A673 (cell line): ENCODE data around the gene PNLIPRP1. TPM values are rescaled to one million over a fixed set of nuclear protein-coding genes. Genes with fewer than 3 reads are reported as not detected.

ENCODE experiments used
- BruUV-seq: library from RNA; stranded (reverse); fragments of 400-500 nt; replicated peaks from 2 replicates; lab custom pipeline; 2021; lab: Mats Ljungman, UMichigan
- CTCF ChIA-PET: fragments of 300-600 bp; sonication (Branson Sonifier 250); formaldehyde crosslinking; loops from one replicate; lab custom pipeline; 2022; ENCODE audit warnings: antibody characterized with exemption; lab: Charles Lee
- POLR2A ChIA-PET: fragments of 300-600 bp; sonication (Branson Sonifier 250); formaldehyde crosslinking; loops from one replicate; lab custom pipeline; 2022; ENCODE audit warnings: antibody characterized with exemption; ENCODE audit not compliant: low non-redundant PET; lab: Charles Lee
- DNase-seq: peaks from one replicate; pipeline ENCODE4 v3.0.0-alpha.2; 2015; ENCODE audit warnings: low spot score
- H3K27ac ChIP-seq: fragments of 200-600 bp; sonication (generic); 2 replicates; pipeline ENCODE4 v1.5.1; 2016; ENCODE audit warnings: mixed run types, low read depth, mild to moderate bottlenecking, mixed read lengths, antibody characterized with exemption, low read length; ENCODE audit not compliant: poor library complexity, severe bottlenecking
- H3K27me3 ChIP-seq: fragments of 200-600 bp; sonication (generic); replicated peaks from 2 replicates; pipeline ENCODE4 v1.6.1; 2017; ENCODE audit warnings: mixed run types, low read depth, mild to moderate bottlenecking, mixed read lengths, antibody characterized with exemption, low read length; ENCODE audit not compliant: insufficient read depth, poor library complexity
- H3K36me3 ChIP-seq: fragments of 200-600 bp; sonication (generic); 2 replicates; pipeline ENCODE4 v1.6.1; 2016; ENCODE audit warnings: mixed run types, mild to moderate bottlenecking, mixed read lengths, antibody characterized with exemption, low read length; ENCODE audit not compliant: insufficient read depth, poor library complexity, severe bottlenecking
- H3K4me1 ChIP-seq: fragments of 200-600 bp; sonication (generic); 2 replicates; pipeline ENCODE4 v1.6.1; 2017; ENCODE audit warnings: mixed run types, mild to moderate bottlenecking, mixed read lengths, antibody characterized with exemption, low read length; ENCODE audit not compliant: insufficient read depth, poor library complexity, severe bottlenecking
- H3K4me3 ChIP-seq: fragments of 200-600 bp; sonication (generic); 2 replicates; pipeline ENCODE4 v1.5.1; 2016; ENCODE audit warnings: low read depth, mixed run types, mild to moderate bottlenecking, mixed read lengths, low read length; ENCODE audit not compliant: poor library complexity, severe bottlenecking
- H3K9me3 ChIP-seq: fragments of 200-600 bp; sonication (generic); 2 replicates; pipeline ENCODE4 v1.6.1; 2016; ENCODE audit warnings: mixed run types, low read depth, mild to moderate bottlenecking, mixed read lengths, antibody characterized with exemption, low read length; ENCODE audit not compliant: poor library complexity, severe bottlenecking
- CTCF ChIP-seq: fragments of 300-800, 200-600 bp; sonication (generic); conservative IDR thresholded peaks from 2 replicates; pipeline ENCODE4 v1.5.1; 2017; ENCODE audit warnings: low read depth, mild to moderate bottlenecking, antibody characterized with exemption, low read length, moderate library complexity, mixed read lengths
- EZH2 ChIP-seq: fragments of 200-600 bp; sonication (generic); IDR thresholded peaks from 2 replicates; pipeline ENCODE4 v1.6.1; 2017; ENCODE audit warnings: borderline replicate concordance, low read depth, mild to moderate bottlenecking, mixed read lengths, antibody characterized with exemption, low read length; ENCODE audit not compliant: poor library complexity, severe bottlenecking
- intact Hi-C: fragments of 100-400 bp; cut with micrococcal nuclease; formaldehyde crosslinking; loops from one replicate; pipeline ENCODE4 v1.10.0; 2022; ENCODE audit not compliant: unreplicated experiment
- total RNA-seq: library from RNA; stranded (reverse); gene quantifications from 2 replicates; pipeline ENCODE4 v1.2.3, GENCODE V29; 2021

Gene PNLIPRP1
- total RNA-seq, 1 experiment from 2014 or later: not detected

- POLR2A ChIA-PET: no interaction called here
- BruUV-seq: no TSS peak
- H3K4me3 ChIP-seq: no peak overlapping the region
These were observed 16.6 kb downstream of the PNLIPRP1 start for GRCh38 chr10:116607336-116607735.

GRCh38 chr10:116608686-116609594 lies 18.2 kb downstream of the PNLIPRP1 start:
- ChIA-PET CTCF (no interaction called here), POLR2A (no interaction called here)
- Histone ChIP-seq H3K27me3 (no peaks in the 10 kb centered on the region), H3K9me3 (no peaks in the 10 kb centered on the region), H3K4me3 (peak overlapping the region; percentile 39), H3K36me3 (no peaks in the 10 kb centered on the region), H3K27ac (no peak overlapping the region), H3K4me1 (no peaks in the 10 kb centered on the region)
- no TSS peak for BruUV-seq
- no peak for DNase-seq
- intact Hi-C loops: no loop called here
- TF ChIP-seq EZH2 (no peak), CTCF (no peak)

More at GRCh38 chr10:116607336-116607735, 16.6 kb downstream of the PNLIPRP1 start:
- Histone ChIP-seq H3K36me3 (no peaks in the 10 kb centered on the region), H3K27me3 (no peaks in the 10 kb centered on the region), H3K27ac (no peak overlapping the region), H3K4me1 (no peaks in the 10 kb centered on the region), H3K9me3 (no peaks in the 10 kb centered on the region)
- no peak for TF ChIP-seq EZH2
- TF ChIP-seq CTCF: no peak
- no peak for DNase-seq
- intact Hi-C loops: no loop called here
- CTCF ChIA-PET: no interaction called here

GRCh38 chr10:116610443-116611152 lies 19.8 kb downstream of the PNLIPRP1 start:
- ChIA-PET POLR2A (no interaction called here), CTCF (no interaction called here)
- no peak for TF ChIP-seq CTCF
- no peak for TF ChIP-seq EZH2
- no peak for DNase-seq
- intact Hi-C loops: no loop called here
- no TSS peak for BruUV-seq
- no peaks in the 10 kb centered on the region for H3K4me1 ChIP-seq
- H3K9me3 ChIP-seq: no peaks in the 10 kb centered on the region
- no peaks in the 10 kb centered on the region for H3K27me3 ChIP-seq
- H3K36me3 ChIP-seq: no peaks in the 10 kb centered on the region
- no peak overlapping the region for H3K4me3 ChIP-seq
- H3K27ac ChIP-seq: no peak overlapping the region
